HG02759 (cell line): Measurements from ENCODE around the gene ROR2.

Source experiments
- ATAC-seq: cut with Tn5 transposase; IDR thresholded peaks from one replicate; pipeline ENCODE4 v1.9.1; 2021; ENCODE audit warnings: mild to moderate bottlenecking, moderate library complexity; ENCODE audit not compliant: unreplicated experiment

The ROR2 gene

DNA sequence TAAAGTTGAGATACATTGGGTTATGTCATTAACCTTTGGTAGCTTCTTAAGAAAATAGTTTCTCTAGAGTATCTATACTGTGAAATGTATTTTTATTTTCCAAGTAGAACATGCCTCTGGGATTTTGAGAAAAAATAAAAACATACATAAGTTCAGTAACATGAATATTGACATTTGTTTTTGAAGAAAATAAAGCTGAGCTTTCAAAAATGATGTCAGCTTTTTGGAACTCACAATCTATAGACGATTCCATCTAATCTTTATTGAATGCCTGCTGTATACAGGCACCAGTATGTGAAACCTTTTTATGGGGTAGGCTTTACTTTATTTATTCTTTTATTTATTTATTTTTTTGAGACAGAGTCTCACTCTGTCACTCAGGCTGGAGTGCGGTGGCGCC lies 350.5 kb downstream of the ROR2 start:
- ATAC-seq = no peak

DNA sequence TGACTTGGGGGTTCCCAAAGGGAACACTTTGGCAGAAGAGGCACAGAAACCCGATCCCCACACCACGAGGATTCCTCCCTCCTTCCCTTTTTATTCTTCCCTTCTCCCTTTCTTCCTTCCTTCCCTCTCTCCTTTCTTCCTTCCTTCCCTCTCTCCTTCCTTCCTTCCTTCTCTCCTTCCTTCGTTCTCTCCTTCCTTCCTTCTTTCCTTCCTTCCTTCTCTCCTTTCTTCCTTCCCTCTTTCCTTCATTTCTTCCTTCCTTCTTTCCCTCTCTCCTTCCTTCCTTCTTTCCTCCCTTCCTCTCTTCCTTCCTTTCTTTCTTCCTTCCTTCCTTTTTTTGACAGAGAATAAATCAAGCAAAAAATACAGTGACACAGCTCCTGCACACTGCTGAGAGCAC lies 358.4 kb downstream of the ROR2 start:
- ATAC-seq = no peak

DNA sequence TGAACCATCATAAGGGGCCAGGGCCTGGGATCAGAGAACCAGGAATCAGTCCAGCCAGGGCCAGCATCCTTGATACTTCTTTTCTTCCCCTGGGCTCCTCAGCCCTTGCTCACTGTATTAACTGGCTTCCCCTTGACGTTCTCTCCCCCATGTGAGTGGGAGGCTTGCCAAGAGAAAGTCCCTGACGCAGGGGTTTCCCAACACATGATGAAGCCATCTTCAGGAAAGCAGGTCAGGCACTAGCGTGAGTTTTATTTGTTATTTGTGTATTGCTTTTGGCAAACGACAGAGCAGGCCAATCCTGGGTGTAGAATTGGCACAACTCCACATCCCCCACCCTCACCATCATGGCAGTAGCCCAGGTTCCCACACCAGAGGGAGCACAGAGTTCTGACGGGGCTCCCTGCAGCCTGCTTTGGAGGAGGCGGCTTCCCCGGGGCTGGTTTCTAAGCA lies 360.9 kb downstream of the ROR2 start:
- no peak for ATAC-seq

DNA sequence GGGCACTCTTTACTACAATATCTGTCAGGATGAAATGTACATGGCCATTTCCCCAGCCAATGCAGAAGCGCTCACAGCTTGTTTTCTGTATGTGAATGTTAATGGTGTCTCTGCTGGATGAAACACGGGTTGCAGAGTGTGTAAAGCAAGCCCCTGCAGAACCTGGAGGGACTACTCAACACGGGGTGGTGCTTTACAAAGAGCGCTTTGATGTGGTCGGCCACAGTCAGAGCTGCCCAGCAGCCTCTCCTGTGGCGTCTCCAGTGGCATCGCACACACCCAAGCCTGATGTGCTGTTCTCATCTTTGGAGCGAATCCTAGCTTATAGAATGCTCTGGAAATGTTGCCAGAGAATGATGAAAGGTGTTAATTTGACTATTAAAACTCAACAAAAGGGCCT lies 363.7 kb downstream of the ROR2 start:
- ATAC-seq = no peak

DNA sequence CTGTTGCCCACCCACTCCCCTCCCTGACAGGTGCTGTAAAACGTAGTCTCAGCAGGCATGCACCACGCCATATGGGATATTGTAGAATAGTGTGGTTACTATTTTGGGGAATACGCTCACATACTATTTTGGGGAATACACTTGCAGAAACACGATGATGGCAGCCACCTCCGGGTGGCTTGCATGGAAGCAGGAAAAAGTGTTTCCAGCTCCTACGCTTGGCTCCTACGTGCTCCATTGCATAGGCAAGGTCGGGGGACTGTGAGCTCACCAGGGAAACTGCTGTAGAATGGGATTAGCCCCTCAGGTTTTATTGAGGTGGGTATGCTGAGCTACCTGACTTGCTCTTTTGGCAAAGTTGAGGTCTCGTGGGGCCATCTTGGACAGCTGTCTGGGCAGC lies 366.1 kb downstream of the ROR2 start:
- ATAC-seq = no peak

DNA sequence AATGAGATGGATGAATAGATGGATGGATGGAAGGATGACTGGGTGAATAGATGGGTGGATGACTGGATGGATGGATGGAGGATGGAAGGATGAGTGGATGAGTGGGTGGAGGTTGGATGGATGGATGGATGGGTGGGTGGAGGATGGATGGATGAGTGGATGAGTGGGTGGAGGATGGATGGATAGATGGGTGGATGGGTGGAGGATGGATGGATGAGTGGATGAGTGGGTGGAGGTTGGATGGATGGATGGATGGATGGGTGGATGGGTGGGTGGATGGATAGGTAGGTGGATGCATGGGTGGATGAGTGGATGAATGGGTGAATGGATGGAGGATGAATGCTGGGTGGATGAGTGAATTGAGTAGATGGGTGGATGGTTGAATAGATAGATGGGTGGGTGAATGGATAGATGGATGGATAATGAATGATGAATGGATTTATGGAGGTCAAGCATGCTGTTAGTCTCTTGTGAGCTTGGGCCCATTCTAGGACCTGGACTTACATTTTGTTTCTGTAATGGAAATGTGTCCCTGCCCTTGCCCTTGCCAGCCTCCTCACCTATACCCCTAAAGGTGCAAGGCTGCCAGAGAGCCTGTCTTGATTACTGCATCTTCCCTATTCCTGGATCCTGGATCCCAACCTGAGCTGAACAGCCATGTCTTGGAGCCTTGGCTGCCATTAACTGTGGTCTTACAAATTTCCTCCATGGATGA lies 366.7 kb downstream of the ROR2 start:
- no peak for ATAC-seq

DNA sequence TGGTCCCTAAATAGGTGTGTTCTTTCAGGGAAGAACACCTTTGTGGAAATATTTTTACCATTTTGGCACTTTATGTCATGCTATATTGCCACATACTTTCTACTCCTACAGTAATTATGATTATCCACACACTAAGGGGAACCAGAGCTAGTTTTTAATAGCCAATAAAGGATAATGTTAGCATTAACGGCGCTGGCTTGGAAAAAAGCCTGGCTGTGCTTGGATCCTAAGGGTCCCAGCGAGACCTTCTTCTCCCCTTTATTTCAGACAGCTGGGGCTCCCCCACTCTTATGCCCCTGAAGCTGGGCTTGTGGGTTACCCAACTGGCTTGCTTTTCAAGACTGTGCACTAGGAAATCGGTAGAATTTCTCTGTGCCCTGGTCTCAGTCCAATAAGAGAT lies 367.8 kb downstream of the ROR2 start:
- ATAC-seq = no peak

DNA sequence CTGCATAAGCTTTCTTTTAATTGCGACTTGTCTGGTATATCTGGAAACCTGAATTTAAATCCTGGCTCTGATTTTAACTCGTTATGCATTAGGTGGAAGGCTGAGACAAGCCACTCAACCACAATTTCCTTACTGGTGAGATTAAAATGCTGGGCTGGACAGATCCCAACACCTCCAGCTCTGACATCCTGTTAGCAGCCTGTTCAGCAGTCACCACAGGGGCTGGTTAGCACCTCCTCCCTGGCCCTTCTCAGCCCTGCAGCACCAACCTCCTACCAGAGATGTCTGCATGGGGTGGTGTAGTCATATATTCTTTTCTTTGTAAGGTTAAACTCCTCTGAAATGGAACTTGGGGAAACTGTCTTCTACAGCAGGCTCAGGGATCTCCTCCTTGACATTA lies 369.9 kb downstream of the ROR2 start:
- ATAC-seq = no peak

DNA sequence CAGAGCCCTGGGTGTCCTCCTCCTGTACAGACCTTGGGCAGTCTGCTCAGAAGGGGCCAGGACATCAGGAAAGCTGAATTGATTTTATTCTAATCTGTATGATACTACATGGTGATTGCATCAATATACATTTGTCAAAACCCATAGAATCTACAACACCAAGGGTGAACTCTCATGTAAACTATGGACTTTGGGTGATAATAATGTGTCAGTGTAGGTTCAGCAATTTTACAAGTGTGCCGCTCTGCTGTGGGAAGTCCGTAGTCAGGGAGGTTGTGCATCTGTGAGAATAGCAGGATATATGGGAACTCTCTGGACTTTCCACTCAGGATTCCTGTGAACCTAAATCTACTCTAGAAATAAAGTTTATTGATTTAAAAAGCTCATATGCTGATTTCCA lies 371.1 kb downstream of the ROR2 start:
- no peak for ATAC-seq

DNA sequence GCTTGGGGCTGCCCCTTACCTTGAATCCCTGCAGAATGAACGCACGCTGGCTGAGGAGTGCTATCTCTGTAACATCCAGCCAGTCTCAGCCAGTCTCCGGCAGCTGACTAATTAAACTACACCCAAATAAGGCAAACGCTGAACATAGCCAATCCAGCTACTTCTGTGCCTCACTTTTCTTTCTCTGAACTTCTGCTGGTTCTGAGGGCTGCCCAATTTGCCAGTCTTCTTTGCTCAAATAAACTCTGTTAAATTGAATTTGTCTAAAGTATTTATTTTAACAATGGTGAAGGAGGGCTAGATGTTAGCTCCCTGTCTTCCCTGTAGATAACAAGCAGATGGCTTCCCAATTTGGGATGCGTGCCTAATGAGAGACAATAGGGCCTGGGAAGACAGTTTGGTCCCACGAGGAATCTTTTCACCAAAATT lies 372.4 kb downstream of the ROR2 start:
- ATAC-seq = no peak

DNA sequence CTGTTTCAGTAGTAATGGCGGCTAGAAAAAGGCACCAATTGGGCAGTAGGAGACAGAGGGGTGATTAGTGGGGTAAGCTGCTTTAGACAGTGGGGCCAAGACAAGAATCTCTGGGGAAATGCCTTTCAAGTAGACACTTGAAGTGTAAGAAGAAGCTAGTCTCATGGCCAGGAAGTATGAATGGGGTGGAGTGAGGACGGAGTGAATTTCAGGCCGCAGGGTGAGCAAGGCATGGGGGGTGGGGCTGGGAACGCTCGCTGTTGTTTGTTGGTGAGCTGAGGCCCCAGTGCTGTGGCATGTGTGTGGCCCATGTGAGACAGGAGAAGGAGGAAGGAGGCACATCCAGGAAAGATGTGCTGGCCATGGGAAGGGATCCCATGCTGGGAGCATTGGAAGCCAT lies 377.2 kb downstream of the ROR2 start:
- ATAC-seq = no peak

DNA sequence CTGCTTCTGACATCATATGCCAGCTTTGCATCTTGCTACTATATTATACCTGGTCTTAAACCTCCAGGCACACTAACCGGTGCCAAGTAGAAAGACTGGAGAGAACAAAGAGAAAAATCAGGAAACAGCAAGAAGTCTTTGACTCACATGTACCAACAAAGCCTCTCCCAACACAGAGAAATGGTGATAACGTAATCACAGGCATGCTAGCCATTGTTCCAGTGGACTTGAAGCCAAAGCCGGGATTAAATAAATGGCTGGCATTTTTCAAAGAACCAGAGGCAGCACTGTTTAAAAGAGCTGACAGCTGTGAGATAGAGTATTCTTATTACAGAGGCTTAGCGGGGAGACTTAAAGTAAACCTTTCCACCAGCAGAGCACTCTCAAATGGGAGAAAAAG lies 378.0 kb downstream of the ROR2 start:
- no peak for ATAC-seq

DNA sequence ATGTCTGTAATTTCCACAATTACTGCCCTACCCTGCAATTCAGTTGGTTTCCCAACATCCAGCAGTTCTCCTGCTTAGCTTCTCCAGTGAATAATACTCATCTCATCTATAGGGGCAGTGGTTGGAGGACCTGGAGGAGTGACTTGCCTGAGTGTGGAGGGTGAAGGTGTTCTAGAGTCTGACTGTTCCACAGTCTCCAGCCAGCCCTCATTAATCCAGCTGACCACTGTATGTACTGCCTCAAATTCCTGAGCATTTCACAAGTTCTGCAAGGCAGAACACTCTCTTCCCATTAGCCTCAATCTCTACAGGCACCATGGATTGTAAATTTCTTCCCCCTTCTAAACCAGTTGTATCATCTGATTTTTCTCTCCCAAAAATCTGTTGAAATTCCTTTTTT lies 379.0 kb downstream of the ROR2 start:
- no peak for ATAC-seq

DNA sequence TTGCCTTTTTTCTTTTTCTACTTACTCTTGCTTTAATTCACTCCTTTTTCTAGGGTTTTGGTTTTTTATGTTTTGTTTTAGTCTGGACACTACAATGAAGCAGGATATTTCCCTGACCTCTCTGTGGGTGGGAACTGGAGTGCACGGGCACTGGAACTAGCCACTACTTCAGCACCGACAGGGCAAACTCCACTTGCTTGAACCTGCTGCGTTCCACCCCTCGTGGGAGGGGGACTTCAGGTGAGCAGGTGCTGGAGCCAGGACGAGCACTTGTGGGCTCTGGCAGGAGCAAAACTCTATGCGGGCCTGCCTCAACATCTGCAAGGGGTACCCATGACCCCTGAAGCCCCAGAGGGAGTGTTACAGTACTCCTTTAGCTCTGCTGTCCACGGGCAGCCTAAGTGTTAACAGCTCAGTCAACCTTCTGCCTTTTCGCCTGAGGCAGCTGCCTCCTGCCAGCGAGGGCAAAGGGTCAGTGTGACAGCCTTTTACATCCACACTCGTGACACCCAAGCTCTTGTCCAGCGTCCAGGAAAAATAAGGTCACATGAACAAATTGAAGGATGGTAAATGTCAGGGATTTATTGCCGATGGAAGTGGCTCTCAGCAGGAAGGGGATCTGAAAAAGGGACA lies 382.3 kb downstream of the ROR2 start:
- ATAC-seq = no peak

DNA sequence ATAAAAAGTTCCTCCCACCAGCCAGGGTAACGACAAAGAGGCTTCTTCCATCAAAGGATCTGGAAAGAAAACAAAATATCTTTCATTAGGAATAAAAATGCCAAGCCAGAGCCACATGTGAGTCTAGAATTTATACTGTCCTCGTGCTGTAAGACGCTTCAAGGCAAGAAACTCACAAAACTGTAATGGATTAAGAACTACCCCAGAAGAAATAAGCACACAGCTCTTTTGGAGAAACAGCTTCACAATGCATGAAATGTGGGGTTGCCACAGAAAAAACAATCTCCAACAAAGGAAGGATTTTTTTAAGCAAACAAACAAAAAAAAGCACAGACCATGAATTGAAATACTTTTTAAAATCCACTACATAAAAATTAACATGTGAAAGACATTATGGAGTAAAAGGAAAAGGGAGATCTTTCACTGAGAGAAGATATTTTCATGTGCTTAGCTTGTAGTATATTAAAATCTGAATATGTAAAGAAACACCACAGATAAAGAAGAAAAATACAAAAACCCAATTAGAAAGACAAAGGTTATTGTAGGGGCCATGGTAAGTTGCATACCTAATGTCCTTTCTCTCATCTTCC lies 385.9 kb downstream of the ROR2 start:
- no peak for ATAC-seq

DNA sequence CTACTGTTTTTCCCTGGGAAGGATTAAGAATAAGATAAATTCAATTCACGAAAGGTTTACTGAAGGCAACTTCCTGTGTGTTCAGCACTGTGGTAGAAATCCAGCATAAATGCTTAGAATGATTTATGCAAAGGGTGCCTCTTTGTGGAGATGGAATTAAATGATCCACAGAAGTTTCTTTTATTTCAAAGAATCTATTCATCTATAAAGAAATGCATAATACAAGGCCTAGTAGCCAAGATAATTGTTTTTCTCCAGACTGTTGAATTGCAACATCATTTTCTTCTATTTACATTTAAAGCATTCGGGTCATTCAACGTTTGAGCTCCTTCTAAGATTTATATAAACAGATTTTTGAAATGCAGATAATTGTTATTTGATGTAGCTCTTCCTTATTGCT lies 387.6 kb downstream of the ROR2 start:
- no peak for ATAC-seq

DNA sequence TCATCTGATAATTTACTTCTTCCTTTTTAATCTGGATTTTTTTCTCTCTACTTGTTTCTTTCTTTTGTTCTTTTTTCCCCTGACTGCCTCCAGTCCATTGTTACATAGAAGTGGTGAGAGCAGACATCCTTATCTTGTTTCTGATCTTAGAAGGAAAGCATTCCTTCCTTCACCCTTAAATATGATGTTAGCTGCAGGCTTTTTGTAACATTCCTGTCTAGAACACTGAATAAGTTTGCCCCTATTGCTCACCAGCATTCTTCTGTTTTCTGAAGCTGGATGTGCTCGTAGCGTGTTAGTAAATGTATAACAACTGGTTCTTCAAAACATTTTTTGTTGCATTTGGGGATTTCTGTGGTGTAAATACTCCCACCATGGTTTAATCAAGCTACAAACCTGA lies 389.7 kb downstream of the ROR2 start:
- no peak for ATAC-seq

DNA sequence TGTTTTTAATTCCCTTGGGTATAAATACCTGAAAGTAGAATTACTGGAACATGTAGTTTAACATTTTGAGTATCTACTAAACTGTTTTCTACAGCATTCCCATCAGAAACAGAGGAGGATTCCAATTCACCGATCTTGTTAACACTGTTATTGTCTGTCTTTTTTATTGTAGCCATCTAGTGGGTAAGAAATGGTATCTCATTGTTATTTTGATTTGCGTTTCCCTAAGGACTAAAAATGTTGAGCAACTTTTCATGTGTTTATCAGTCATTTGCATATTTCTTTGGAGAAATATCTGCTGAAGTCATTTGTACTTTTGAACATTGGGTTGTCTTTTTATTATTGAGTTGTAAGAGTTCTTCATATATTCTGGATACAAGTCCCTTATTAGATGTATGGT lies 391.1 kb downstream of the ROR2 start:
- no peak for ATAC-seq

DNA sequence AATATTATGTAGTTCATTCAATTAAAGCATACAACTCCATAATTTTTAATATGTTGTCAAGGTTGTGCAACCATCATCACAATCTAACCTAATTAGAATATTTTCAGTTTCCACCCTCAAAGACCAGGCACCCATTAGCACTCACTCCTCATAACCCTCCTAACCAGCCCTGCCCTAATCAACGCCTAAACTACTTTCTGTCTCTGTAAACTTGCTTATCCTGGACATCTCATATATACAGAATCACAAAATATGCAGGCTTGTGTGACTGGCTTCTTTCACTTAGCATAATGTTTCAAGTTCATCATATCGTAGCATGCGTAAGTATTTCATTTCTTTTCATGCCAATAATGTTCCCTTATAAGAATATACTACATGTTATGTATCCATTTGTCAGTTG lies 391.6 kb downstream of the ROR2 start:
- no peak for ATAC-seq

DNA sequence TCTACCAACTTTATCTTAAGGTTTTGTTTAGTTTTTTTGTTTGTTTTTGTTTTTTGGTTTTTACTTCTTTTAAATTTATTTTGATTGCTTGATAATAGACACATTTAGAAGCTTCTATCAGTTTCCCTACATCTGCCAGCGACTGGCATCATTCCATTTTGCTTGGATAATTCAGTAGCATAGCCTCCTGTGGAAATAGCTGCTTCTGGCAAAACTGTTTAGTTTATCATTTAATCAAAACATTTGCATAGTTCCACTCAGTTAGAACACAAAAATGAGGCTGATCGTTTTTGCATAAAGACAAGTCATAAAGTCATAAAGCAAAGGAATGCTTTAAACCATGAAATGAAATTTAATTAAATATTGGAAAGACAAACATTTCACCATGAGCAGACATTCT lies 392.7 kb downstream of the ROR2 start:
- ATAC-seq = no peak

DNA sequence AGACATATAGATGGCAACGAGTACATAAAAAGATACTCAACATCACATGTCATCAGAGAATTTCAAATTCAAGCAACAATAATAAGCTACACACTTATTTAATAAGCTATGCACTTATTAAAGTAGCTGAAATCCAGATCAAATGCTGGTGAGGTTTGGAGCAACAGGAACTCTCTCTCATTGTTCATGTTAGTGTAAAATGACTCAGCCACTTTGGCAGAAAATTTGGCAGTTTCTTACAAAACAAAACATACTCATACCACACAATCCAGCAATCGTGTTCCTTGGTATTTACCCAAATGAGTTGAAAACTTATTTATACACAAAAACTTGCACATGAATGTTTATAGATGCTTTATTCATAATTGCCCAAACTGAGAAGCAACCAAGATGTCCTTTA lies 394.9 kb downstream of the ROR2 start:
- ATAC-seq = no peak

DNA sequence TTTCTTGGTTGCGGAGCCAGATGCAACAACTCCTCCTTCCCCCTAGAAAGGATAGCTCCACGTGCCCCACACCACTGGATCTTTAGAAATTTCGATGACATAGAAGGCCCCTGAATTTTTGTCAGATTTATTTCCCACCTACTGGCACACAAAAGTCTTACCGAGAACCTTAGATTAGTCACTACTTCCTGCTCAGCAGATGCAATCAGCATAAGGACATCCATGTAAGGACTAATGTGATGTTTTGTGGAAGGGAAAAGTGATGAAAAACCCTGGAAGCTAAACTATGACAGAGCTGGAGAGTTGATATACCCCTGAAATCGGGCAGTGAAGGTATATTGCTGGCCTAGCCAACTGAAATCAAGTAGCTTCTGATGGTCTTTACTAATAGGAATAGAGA lies 400.9 kb downstream of the ROR2 start:
- no peak for ATAC-seq

DNA sequence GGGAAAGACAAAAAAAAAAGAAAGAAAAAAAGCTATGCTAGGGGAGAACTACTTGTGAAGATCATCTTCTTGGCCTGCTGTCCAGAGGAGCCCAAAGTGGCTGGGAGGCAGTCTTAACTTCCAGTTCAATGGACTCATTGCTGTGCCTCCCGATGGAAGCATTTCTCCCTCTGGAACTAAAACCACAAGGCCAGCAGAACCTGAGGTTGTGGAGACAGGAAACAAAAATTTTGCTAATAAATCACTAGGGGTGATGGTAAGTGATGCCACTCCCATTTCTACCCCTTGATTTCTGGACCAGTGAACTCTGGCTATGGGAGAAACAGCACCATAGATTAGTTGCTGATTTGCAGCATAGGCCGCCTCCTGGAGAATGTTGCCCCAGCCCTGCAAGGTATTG lies 402.9 kb downstream of the ROR2 start:
- ATAC-seq = no peak
